Natural killer cell treated with Interleukin-12 subunit alpha and Interleukin-12 subunit beta and Interleukin-15 and Interleukin-18, amount 100 ng/mL, for 72 hours (primary cell): ENCODE data around the gene IL17RE. TPM values are rescaled to one million over a fixed set of nuclear protein-coding genes. Genes with fewer than 3 reads are reported as not detected.
"Not testable (repeated sequence)": the region's sequence is repeated elsewhere in the genome, so short reads cannot be mapped to it uniquely, and the experiment has no call there.

Experiments used
- ATAC-seq, 2 donors: fragments of 150-1000 bp; cut with Tn5 transposase in 1 of 2; sonication (Bioruptor Pico), chemical (Tn5 transposase) in 1 of 2; 2 replicates each; pipeline ENCODE4 v1.10.0; 2021
- DNase-seq: peaks from one replicate; pipeline ENCODE4 v3.0.0; 2022; ENCODE audit warnings: low spot score
- H3K27ac Mint-ChIP-seq, 2 donors: 1 replicate in 1 of 2; 2 replicates in 1 of 2; pipeline ENCODE4 v1.8.0; 2022; ENCODE audit warnings: mixed read lengths in 2 of 2, mild to moderate bottlenecking in 1 of 2, moderate library complexity in 1 of 2
- H3K27me3 Mint-ChIP-seq, 2 donors: 1 replicate in 1 of 2; 2 replicates in 1 of 2; pipeline ENCODE4 v1.8.0; 2022; ENCODE audit warnings: mixed read lengths in 2 of 2
- H3K36me3 Mint-ChIP-seq: one replicate; pipeline ENCODE4 v1.8.0; 2022; ENCODE audit warnings: mixed read lengths
- H3K4me1 Mint-ChIP-seq, 2 donors: 1 replicate in 1 of 2; 2 replicates in 1 of 2; pipeline ENCODE4 v1.8.0; 2022; ENCODE audit warnings: low read depth in 2 of 2, mixed read lengths in 2 of 2, mild to moderate bottlenecking in 1 of 2
- H3K4me3 Mint-ChIP-seq: one replicate; pipeline ENCODE4 v1.8.0; 2022; ENCODE audit warnings: mixed read lengths
- H3K9me3 Mint-ChIP-seq: 2 replicates; pipeline ENCODE4 v1.8.0; 2022; ENCODE audit warnings: mixed read lengths
- total RNA-seq, 2 donors: library from RNA; stranded (reverse); gene quantifications; one replicate each; pipeline ENCODE4 v1.2.3, GENCODE V29; 2022

Gene IL17RE
- total RNA-seq, 2 donors from 2014 or later, result 0.48 to 1.9 TPM

DNA sequence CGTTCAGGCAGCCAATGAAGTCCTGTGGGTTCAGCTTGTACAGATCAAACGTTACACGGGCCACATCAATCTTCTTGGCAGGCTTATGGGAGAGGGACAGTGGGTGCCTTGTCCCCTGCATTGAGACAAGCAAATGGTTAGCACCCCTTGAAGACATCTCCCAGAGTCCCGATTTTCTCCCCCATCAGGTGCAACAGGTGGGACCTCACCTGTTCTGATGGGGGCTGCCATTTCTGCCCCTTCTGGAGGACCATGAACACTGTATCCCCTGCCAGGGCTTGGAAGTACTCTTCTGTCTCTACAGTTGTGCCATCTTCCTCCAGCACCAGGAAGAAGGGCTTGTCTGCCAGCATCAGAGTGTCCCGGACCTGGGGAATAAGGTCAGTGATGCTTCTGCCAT is 32.7 kb upstream of the IL17RE start:
- no peaks in the 10 kb centered on the region for H3K27me3 Mint-ChIP-seq

GRCh38 chr3:9870978-9871377 is 31.7 kb upstream of the IL17RE start:
- Mint-ChIP-seq H3K9me3 (no peaks in the 10 kb centered on the region), H3K27me3 (no peaks in the 10 kb centered on the region), H3K4me3 (no peak overlapping the region), H3K27ac (no peak overlapping the region), H3K4me1 (no peaks in the 10 kb centered on the region), H3K36me3 (no peaks in the 10 kb centered on the region)
- no peak for ATAC-seq
- DNase-seq, result no peak

More for the DNA sequence above, 32.7 kb upstream of the IL17RE start:
- DNase-seq, result no peak
- Mint-ChIP-seq H3K36me3 (no peaks in the 10 kb centered on the region), H3K4me1 (no peaks in the 10 kb centered on the region), H3K9me3 (no peaks in the 10 kb centered on the region), H3K27ac (no peak overlapping the region), H3K4me3 (no peak overlapping the region)
- no peak for ATAC-seq

DNA sequence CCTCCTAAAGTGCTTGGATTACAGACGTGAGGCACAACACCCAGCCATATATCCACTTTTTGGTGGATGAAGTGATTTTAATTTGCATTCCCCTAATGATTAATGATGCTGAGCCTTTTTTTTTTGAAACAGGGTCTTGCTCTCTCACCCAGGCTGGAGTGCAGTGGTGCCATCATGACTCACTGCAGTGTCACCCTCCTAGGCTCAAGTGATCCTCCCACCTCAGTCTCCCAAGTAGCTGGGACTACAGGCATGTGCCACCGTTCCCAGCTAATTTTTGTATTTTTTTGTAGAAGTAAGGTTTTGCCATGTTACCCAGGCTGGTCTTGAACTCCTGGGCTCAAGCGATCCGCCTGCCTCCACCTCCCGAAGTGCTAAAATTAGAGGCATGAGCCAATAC is 30.6 kb upstream of the IL17RE start:
- not testable (repeated sequence) for H3K36me3 Mint-ChIP-seq, ATAC-seq, H3K27me3 Mint-ChIP-seq, H3K9me3 Mint-ChIP-seq, H3K27ac Mint-ChIP-seq, H3K4me1 Mint-ChIP-seq, DNase-seq, H3K4me3 Mint-ChIP-seq

GRCh38 chr3:9875448-9875847 is 27.2 kb upstream of the IL17RE start:
- no peaks in the 10 kb centered on the region for H3K4me1 Mint-ChIP-seq
- H3K27me3 Mint-ChIP-seq, result no peaks in the 10 kb centered on the region
- no peaks in the 10 kb centered on the region for H3K9me3 Mint-ChIP-seq
- no peak for ATAC-seq
- no peaks in the 10 kb centered on the region for H3K36me3 Mint-ChIP-seq
- H3K4me3 Mint-ChIP-seq, result no peak overlapping the region
- DNase-seq, result no peak
- no peak overlapping the region for H3K27ac Mint-ChIP-seq

DNA sequence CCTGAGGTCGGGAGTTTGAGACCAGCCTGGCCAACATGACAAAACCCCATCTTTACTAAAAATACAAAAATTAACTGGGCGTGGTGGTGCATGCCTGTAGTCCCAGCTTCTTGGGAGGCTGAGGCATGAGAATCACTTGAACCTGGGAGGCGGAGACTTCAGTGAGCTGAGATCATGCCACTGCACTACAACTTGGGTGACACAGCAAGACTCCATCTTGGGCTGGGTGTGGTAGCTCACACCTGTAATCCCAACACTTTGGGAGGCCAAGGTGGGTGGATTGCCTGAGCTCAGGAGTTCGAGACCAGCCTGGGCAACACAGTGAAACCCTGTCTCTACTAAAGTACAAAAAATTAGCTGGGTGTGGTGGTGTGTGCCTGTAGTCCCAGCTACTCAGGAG is 26.4 kb upstream of the IL17RE start:
- H3K9me3 Mint-ChIP-seq, H3K27ac Mint-ChIP-seq, H3K27me3 Mint-ChIP-seq, H3K36me3 Mint-ChIP-seq, ATAC-seq, H3K4me1 Mint-ChIP-seq, DNase-seq, H3K4me3 Mint-ChIP-seq: not testable (repeated sequence)

DNA sequence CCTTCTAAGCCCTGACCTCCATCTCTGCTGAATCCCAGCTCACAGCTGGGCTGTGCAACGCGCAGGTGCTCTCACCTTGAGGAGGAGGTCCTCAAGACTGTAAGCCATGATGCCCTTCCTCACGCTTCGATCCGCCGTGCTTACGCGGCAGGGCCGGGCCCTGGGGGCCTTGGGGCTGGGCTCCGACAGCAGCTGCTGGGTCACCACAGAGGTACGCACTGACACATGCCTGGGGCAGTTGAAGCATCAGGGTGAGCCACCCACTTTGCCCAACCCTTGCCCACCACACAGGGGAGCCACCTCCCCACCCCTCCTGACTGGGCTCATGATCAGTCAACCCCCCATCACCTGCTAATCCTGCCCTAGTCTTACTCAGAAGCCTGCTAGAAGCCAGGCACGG is 25.7 kb upstream of the IL17RE start:
- DNase-seq (no peak), ATAC-seq (peak in 1 of 2 donors; percentile 36)
- no peak overlapping the region for H3K4me3 Mint-ChIP-seq
- H3K36me3 Mint-ChIP-seq, result no peaks in the 10 kb centered on the region
- H3K4me1 Mint-ChIP-seq, result no peaks in the 10 kb centered on the region
- H3K9me3 Mint-ChIP-seq, result no peaks in the 10 kb centered on the region
- H3K27me3 Mint-ChIP-seq, result no peaks in the 10 kb centered on the region
- no peak overlapping the region for H3K27ac Mint-ChIP-seq

- Mint-ChIP-seq H3K4me3 (no peak overlapping the region), H3K4me1 (no peaks in the 10 kb centered on the region), H3K27ac (no peak overlapping the region), H3K9me3 (no peaks in the 10 kb centered on the region), H3K36me3 (no peaks in the 10 kb centered on the region), H3K27me3 (no peaks in the 10 kb centered on the region)
- DNase-seq (no peak), ATAC-seq (no peak)
These were observed 23.9 kb upstream of the IL17RE start for GRCh38 chr3:9878700-9879099.

DNA sequence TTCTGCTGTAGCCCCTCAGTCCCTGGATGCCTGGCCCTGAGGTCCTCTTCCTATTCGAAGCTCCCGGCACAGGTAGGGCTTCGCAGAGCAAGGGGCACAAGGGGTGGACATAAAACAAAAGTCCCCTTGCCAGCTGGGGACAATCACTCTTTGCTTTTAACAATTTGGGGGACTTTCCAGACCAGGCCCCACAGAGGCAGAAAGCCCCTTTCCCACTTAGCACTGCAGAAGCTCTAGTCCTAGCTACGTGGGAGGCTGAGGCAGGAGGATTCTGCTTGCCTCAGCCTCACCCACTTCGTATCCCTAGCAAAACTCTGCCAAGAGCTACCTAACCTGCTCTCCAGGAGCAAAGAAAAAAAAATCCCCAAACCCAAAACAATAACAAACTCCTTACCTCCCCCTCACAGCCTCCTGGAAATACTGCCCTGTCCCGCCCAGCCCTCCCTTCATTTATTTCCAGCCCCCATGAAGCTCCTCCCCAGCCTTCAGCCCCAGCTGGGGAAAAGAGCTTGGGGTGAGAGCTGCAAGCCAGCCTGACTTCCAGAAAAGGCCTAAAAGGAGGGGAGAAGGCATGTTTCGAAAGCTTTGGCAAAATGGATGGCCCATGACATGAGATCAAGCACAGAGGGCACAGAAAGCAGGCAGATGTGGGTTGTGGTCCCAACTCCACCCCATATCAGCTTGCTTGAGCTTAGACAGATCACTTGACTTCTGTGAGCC is 22.7 kb upstream of the IL17RE start, which contains the start of gene CIDEC:
CIDEC (minus strand) TSS at position 424 of the 720 bp plus-strand sequence. CDS start 1,767 bp downstream, outside the sequence.
- Mint-ChIP-seq H3K4me3 (no peak within 1 kb of the TSS), H3K4me1 (no peaks in the 10 kb centered on the region), H3K9me3 (no peaks in the 10 kb centered on the region), H3K27ac (no peak within 1 kb of the TSS), H3K36me3 (no peaks in the 10 kb centered on the region), H3K27me3 (no peaks in the 10 kb centered on the region)
- no peak for ATAC-seq
- no peak for DNase-seq

DNA sequence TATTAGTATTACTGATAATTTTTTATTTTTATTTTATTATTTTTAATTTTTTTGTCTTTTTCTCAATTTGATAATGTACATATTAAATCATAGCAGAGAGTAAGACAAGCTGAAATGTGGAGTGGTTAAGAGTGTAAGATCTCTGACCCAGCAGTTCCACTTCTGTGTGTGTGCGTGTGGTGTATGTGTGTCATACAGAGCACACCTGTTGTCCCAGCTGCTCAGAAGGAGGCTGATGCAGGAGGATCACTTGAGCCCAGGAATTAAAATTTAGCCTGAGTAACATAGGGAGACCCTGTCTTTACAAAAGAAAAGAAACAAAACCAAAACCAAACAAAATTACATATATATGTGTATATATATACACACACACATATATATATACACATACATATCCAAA is 21.2 kb upstream of the IL17RE start:
- ATAC-seq (no peak), DNase-seq (no peak)
- Mint-ChIP-seq H3K27ac (no peak overlapping the region), H3K4me3 (no peak overlapping the region), H3K27me3 (no peaks in the 10 kb centered on the region), H3K4me1 (no peaks in the 10 kb centered on the region), H3K9me3 (no peaks in the 10 kb centered on the region), H3K36me3 (no peaks in the 10 kb centered on the region)

DNA sequence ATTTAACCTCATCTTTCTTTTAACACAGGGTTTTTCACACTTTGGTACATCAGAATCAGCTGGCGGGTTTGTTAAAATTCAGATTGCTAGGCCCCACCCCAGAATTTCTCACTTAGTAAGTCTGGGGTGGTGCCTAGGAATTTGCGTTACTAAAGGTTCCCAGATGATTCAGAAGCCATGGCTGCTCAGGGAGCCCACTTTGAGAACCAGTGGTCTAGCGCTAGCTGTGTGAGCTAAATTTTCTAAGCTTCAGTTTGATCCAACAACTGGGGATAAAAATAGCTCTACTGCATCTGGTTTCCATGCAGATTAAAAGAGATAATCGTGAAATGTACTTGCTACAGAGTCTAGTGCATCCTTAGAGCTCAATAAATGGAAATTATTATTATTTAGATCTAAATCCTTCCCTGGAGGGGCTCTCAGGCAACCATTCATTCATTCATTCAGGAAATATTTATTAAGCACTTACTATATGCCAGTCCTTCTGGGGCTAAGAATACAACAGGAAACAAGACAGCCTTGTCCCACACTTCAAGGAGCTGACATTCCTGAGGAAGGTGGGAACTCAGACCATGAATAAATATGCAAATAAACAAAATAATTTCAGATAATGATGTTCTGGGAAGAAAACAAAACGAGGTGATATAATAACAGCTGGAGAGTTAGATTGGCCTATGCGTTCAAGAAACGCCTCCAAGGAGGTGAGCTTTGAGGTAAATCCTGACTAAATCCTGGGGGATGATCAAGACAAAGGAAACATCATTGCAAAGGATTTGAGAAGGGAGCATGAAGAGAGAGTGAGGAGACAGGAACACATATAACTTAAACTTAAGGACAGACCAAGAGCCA is 18.7 kb upstream of the IL17RE start:
- ATAC-seq, result no peak
- Mint-ChIP-seq H3K4me3 (no peak overlapping the region), H3K9me3 (no peaks in the 10 kb centered on the region), H3K27me3 (no peaks in the 10 kb centered on the region), H3K4me1 (no peaks in the 10 kb centered on the region), H3K36me3 (no peaks in the 10 kb centered on the region), H3K27ac (no peak overlapping the region)
- no peak for DNase-seq

- H3K9me3 Mint-ChIP-seq, result no peaks in the 10 kb centered on the region
- H3K27me3 Mint-ChIP-seq, result no peaks in the 10 kb centered on the region
- H3K4me1 Mint-ChIP-seq, result no peaks in the 10 kb centered on the region
- no peak overlapping the region for H3K4me3 Mint-ChIP-seq
- ATAC-seq, result no peak
- no peak overlapping the region for H3K27ac Mint-ChIP-seq
- DNase-seq, result no peak
- H3K36me3 Mint-ChIP-seq, result no peaks in the 10 kb centered on the region
These were observed 18.0 kb upstream of the IL17RE start for GRCh38 chr3:9884555-9885165.

GRCh38 chr3:9886328-9886727 is 16.3 kb upstream of the IL17RE start:
- H3K4me3 Mint-ChIP-seq, result no peak overlapping the region
- H3K36me3 Mint-ChIP-seq, result no peaks in the 10 kb centered on the region
- H3K27ac Mint-ChIP-seq, result no peak overlapping the region
- DNase-seq (no peak), ATAC-seq (no peak)
- H3K9me3 Mint-ChIP-seq, result no peaks in the 10 kb centered on the region
- peaks cover 1 to 4% of the 10 kb centered on the region in 2 donors for H3K4me1 Mint-ChIP-seq
- H3K27me3 Mint-ChIP-seq, result no peaks in the 10 kb centered on the region

- Mint-ChIP-seq H3K27me3 (no peaks in the 10 kb centered on the region), H3K36me3 (peaks cover 3% of the 10 kb centered on the region), H3K4me3 (no peak overlapping the region), H3K27ac (no peak overlapping the region), H3K4me1 (peaks cover 9% of the 10 kb centered on the region in 2 donors), H3K9me3 (no peaks in the 10 kb centered on the region)
- DNase-seq (no peak), ATAC-seq (no peak)
These were observed 15.2 kb upstream of the IL17RE start for GRCh38 chr3:9887480-9887879.

- Mint-ChIP-seq H3K4me1 (peaks cover 17 to 19% of the 10 kb centered on the region in 2 donors), H3K27me3 (no peaks in the 10 kb centered on the region), H3K36me3 (peaks cover 11% of the 10 kb centered on the region), H3K4me3 (no peak overlapping the region), H3K9me3 (no peaks in the 10 kb centered on the region), H3K27ac (peak overlapping the region in 1 of 2 donors; percentile 95)
- ATAC-seq (no peak), DNase-seq (no peak)
These were observed 14.1 kb upstream of the IL17RE start for GRCh38 chr3:9888540-9888939.
